Loucy (cell line): ENCODE data around the gene SLC26A11.

Experiments
- CTCF ChIP-seq: fragments of 200-600 bp; sonication (generic); conservative IDR thresholded peaks from 2 replicates; pipeline ENCODE4 v1.5.1; 2014; ENCODE audit warnings: mild to moderate bottlenecking, antibody characterized with exemption, low read length
- EZH2phosphoT487 ChIP-seq: fragments of 200-600 bp; IDR thresholded peaks from 2 replicates; pipeline ENCODE4 v1.6.1; 2018; ENCODE audit warnings: antibody characterized with exemption, mild to moderate bottlenecking, moderate library complexity, borderline replicate concordance

GRCh38 chr17:80264205-80265075 lies 44.2 kb downstream of the SLC26A11 start:
- TF ChIP-seq CTCF, result no peak
- no peak for TF ChIP-seq EZH2phosphoT487
